GM19372 (cell line): ENCODE results near the gene TRIM3.
"Not testable (repeated sequence)": the region's sequence is repeated elsewhere in the genome, so short reads cannot be mapped to it uniquely, and the experiment has no call there.

Experiments used
- ATAC-seq: cut with Tn5 transposase; IDR thresholded peaks from one replicate; pipeline ENCODE4 v1.9.1; 2021; ENCODE audit warnings: mild to moderate bottlenecking, low read depth, moderate library complexity; ENCODE audit not compliant: unreplicated experiment

Gene TRIM3

DNA sequence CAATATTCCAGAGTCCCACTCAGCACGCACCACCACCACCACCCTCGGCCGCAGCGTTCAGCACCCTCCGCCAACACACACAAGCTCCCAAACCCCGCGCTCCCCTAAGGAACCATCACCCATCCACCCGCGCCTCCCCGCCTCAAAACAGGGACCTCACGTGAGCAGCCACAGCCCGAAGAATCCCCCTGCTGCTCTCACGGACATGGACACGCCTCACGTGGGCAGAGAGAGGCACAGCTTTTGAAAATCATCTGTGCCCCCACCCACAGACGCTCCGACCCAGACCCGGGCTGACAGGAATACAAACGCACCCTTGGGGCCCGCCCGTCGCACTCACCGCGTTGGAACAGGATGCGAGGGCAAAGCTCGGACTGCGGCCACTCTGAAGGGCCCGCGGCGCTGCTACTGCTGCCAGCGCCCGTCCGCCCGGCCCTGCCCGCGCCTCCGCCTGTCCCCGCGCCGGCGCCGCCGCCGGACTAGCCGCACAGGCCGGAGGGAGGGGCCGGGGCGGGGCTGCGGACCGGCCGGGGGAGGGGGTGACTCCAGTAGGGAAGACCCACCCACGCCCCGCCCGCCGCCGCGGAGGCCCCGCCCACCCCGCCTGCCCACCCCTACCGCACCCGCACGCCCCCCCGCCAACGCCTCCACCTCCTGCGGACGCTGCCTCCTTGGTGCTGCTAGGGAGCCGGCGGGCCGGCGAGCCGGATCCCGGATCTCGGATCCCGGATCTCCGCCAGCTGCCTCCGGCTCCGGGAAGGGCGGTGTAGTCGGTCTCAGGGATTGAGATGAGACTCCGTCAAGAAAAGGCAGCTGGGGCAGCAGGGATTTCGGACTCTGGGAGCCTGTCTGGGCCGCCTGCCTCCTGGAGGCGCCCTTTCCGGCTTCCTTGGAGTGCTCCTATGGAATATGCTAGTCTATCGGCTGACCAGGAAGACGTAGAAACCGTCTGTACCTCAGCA, at the start of gene TRIM3:
TSS of gene TRIM3 (minus strand) at position 491 of the 962 bp plus-strand sequence. CDS start 8,246 bp downstream, outside the sequence.
- ATAC-seq = peak; percentile 66

DNA sequence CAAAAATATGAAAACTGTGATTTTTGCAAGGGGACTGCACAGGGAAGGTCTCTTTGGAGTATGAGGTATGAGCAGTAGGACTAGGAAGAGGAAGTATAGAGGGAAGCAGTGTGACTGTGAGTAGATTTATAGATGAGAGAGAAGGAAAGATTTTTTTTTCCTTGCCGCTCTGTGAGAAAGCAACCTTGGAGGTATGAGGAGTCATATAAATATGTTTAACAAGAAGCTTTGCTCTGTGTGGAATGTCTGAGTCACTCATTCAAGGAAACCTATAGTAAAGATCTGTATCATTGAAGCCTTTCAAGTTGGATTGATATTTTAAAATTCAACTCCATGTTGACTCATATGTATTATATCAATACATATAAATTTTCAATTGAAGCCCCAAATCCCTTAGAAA, 49.5 kb upstream of the TRIM3 start:
- ATAC-seq = no peak

GRCh38 chr11:6521946-6522345, 48.2 kb upstream of the TRIM3 start:
- not testable (repeated sequence) for ATAC-seq

DNA sequence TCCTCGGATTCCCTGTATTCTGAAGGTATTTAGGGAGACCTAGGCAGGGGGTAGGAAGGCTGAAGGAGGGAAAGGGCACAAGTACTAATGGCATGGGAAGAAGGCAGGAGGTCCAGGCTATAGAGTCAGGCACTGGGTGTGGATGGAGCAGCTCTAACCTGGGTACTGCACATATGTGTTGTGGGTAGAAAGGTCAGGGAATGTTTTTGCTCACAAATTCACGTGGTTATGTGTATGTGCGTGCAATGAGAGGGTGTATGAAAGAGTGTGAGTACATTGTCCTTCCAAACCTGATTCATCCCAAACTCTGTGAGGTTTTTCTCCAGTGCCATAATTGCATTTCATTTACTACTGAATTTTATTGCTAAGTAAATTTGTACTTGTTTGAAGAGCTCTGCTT, 46.5 kb upstream of the TRIM3 start:
- ATAC-seq = no peak

GRCh38 chr11:6516865-6517264, 43.1 kb upstream of the TRIM3 start:
- no peak for ATAC-seq

DNA sequence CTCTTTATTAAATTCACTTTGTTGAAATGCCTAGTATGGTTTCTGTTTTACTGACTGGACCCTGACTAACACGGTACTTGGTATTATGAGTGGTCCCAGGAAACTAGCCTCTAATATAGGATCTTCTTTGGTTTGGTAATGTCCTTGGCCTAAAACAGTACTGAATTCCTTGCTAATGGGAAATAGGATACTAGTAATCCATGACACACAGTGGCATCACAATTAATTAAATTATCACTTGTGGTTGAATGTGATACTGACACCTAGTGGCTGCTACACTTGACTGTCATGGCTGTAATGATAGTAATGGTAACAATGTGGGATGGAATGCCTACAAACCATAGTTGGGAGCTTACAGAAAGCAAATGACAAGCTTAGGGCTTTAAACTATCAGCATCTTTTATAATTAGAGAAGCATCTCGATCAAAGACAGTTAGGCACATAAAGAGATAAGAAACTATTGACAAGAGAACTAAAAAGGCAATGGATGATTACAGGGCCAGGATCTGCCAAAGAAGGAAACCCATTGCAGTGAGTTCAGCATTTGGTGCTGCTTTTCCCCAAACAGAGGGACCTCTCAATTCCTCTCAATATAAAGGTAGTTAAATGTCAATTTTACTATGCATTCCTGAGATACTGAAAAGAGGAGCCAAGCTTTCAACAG, 32.0 kb upstream of the TRIM3 start:
- no peak for ATAC-seq

DNA sequence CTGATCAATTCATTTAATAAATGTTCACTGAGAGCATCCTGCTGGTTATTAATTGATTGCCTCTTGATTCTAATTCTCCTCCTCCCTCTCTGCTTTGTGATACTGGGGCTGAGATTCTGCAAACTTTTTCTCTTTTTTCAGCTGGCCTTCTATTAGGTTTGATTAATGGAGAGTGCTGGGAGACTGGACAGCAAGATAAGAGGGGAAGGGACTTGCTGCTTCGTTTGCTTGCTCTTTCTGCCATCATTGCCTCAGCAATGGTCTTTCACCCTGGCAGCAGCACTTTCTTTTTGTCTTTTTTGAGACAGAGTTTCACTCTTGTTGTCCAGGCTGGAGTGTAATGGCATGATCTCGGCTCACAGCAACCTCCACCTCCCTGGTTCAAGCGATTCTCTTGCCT, 30.4 kb upstream of the TRIM3 start:
- no peak for ATAC-seq

DNA sequence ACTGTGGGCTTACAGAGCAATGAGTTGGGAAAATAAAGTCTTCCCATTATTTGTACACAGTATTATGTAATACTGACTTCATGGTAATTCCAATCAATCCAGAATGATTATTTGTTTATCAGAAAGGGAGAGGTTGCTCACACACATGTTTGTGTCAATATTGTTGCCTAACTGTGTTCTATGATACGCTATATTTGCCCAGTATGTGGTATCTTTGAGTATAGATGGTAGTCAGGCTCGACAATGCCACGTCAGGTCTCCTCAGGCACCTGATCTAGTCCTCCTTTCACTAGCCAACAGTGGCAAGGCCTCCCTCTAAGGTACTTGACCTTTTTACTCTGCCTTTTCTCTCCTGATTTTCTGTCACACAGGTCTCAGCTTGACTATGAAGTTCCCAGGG, 28.6 kb upstream of the TRIM3 start:
- ATAC-seq = no peak

GRCh38 chr11:6498544-6498943, 24.8 kb upstream of the TRIM3 start:
- no peak for ATAC-seq

DNA sequence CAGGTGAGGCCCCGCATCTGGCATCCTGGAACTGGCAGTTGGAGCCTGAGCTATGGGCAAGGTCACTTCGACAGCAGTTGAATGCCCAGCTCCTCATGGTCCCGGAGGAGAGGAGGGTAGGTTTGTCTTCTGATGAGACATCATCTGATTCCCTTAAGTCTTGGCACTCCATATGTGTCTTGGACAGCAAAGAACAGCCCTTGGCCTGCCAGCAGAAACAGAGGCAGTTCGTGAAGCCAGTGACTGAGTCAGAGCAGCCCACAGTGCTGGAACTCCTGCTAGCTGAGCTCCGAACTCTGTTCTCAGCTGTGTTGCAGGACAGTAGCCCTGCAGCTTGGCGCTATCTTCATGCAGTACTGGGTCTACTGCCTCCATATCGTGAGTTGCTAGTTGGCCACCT, 24.4 kb upstream of the TRIM3 start:
- no peak for ATAC-seq

DNA sequence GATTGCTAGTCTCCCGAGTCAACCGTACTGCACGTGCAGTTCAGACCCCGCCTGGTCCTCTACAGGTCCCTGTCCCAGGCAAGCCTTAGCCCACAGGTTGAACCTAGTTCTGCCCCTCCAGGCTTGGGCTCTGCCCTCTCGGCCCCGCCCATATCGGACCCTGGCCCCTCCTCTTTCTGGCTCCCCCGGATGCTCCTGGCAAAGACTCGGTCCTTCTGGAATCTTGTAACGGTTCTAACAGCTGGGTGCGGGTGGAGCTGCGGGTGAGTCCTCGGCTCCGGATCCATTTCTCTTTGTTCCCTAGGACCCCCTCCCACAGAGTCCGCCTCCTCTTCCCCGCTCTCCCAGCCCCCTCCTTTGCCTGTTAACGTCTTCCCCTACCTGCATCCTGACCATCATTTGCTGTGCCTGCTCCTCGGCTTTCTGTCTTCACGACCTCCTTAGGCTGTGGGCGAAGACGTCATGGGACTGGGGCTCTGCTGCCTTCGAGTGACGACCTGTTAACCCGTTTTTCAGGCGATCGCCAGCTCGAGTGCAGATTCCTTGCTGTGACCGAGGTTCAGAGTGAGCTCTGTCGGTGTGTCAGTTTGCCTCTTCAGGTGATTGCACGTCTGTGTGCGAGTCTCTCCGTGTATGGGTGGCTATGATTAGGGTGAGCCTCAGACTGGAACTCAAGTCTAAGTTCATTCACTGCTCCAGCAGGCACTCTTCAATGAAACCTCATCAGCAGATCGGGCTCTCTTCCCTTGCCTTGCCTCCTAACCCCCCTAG, 23.5 kb upstream of the TRIM3 start, which contains the start of gene DNHD1:
TSS of gene DNHD1 (plus strand) at position 212 of the 771 bp plus-strand sequence. CDS start 936 bp downstream, outside the sequence.
- no peak for ATAC-seq

DNA sequence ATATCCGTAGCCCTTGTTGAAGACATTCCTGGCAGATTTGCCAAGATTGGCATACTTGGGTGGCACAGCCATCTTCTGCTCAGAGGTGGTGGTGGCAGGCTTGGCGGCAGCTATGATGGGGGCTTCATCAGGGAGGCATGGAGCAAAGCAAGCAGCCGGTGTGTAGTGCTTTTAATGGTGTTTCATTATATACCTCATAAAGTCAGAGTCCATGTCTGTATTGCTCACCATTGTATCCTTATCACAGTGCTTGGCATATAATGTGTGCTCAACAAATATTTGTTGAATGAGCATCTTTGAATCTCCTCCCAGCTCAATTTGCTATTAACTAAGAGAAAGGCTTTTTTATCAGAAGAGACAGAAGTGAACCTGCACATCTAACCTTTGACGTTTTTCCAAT, 15.6 kb upstream of the TRIM3 start:
- no peak for ATAC-seq

- ATAC-seq = no peak
Observed at GRCh38 chr11:6488821-6489220, 15.1 kb upstream of the TRIM3 start.

GRCh38 chr11:6488342-6488741, 14.6 kb upstream of the TRIM3 start:
- no peak for ATAC-seq

GRCh38 chr11:6486938-6487337, 13.2 kb upstream of the TRIM3 start:
- no peak for ATAC-seq

- no peak for ATAC-seq
Observed at GRCh38 chr11:6486256-6486655, 12.5 kb upstream of the TRIM3 start.

DNA sequence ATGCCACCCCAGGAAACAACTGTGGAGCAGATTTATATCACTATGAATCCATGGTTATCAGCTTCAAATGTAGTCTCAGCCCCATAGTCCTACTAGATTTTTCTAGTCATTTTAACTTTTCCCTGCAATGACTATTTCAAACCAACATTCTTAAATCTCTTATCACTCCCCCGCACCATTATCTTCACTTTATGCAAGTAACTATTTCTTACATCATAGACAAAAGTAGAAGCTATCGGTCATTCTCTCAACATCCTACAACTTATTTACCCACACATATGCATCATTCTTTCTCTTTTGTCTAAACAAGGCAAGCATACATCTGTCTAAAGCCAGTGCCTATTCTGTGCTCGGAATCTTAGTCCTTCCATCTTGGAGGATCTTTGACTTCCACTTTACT, 11.9 kb upstream of the TRIM3 start:
- ATAC-seq = no peak

- ATAC-seq = no peak
Observed at GRCh38 chr11:6483015-6483414, 9.3 kb upstream of the TRIM3 start.

GRCh38 chr11:6482441-6482840, 8.7 kb upstream of the TRIM3 start:
- ATAC-seq = no peak

GRCh38 chr11:6481924-6482275, 8.2 kb upstream of the TRIM3 start:
- ATAC-seq = no peak
